Measurements from ENCODE around the gene NUDT14.

Gene NUDT14

GRCh38 chr14:105142651-105143450, 38.3 kb downstream of the NUDT14 start:
- no peak for DNase-seq (ENCODE audit: low read depth)
- no peak overlapping the region for H3K4me3 ChIP-seq (ENCODE audit: low read length)
- TF ChIP-seq CTCF (conservative IDR thresholded peaks at IDR 0.05; ENCODE audit: low read length), result no peak

DNA sequence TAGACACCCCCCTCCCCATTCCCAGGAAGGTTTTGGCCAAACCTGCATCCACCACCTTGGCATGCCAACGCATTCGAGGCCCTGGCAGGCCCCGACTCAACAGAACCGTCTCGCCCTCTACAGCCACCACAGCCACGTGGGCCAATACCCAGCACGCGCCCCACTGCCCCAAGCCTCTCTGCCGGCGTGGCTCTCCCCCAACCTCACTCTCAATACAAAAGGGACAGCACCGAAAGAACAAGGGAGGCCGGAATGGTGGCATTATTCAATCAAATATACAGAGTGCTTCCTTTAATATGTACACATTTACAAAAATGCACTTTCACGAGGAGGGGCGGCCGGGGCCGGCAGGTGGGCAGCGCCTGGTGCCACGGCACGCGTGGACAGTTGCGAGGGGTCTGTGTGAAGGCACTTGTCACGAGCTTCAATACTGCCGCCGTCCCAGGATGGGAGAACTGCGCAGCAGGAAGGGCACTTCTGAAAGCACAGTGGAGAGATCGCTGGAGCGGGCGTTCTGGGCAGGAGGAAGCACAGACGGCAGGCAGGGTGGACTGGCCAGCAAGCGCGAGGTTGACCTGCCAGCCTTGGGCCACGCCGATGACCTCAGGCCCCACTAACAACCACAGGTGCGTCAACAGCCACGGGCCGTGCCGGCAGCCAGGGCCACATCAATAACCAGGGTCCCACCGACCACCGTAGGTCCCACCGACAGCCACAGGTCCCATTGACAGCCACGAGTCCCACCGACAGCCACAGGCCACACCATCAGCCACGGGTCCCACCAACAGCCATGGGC, 39.4 kb downstream of the NUDT14 start:
- H3K4me3 ChIP-seq (ENCODE audit: low read length), result no peak overlapping the region
- TF ChIP-seq CTCF (conservative IDR thresholded peaks at IDR 0.05; ENCODE audit: low read length), result no peak
- DNase-seq (ENCODE audit: low read depth), result no peak

DNA sequence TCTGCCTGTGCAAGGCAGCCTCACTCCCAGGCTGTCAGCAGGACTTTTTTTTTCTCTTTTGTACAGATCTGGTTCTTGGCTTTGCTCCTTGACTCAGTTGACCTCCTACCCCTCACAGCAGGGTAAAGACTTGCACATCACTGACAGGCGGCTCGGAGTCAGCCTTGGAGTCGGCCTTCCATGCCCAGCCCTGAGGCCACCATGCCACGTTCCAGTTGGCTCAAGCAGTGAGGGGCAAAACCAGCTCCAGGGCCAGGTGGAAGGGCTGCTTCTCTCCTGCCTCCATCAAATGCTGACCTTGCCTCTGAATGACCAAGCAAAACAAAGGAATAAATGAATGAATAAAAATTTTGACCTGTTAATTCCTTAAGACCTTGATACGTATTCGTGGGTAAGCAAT, 40.1 kb downstream of the NUDT14 start:
- TF ChIP-seq CTCF (conservative IDR thresholded peaks at IDR 0.05; ENCODE audit: low read length), result no peak
- no peak for DNase-seq (ENCODE audit: low read depth)
- no peak overlapping the region for H3K4me3 ChIP-seq (ENCODE audit: low read length)

GRCh38 chr14:105140581-105140980, 40.5 kb downstream of the NUDT14 start:
- TF ChIP-seq CTCF (conservative IDR thresholded peaks at IDR 0.05; ENCODE audit: low read length), result no peak
- no peak for DNase-seq (ENCODE audit: low read depth)
- no peak overlapping the region for H3K4me3 ChIP-seq (ENCODE audit: low read length)

GRCh38 chr14:105139831-105140239, 41.3 kb downstream of the NUDT14 start:
- DNase-seq (ENCODE audit: low read depth), result no peak
- H3K4me3 ChIP-seq (ENCODE audit: low read length), result no peak overlapping the region
- TF ChIP-seq CTCF (conservative IDR thresholded peaks at IDR 0.05; ENCODE audit: low read length), result no peak

GRCh38 chr14:105139212-105139825, 41.8 kb downstream of the NUDT14 start:
- DNase-seq (ENCODE audit: low read depth), result no peak
- TF ChIP-seq CTCF (conservative IDR thresholded peaks at IDR 0.05; ENCODE audit: low read length), result no peak
- no peak overlapping the region for H3K4me3 ChIP-seq (ENCODE audit: low read length)
